Hepatocyte (in vitro differentiated cells): Measurements from ENCODE around the gene FEZ2.

Experiments
- EZH2 ChIP-seq: fragments of 200-600 bp; sonication (generic); IDR thresholded peaks from 2 replicates; pipeline ENCODE4 v1.6.1; 2016; ENCODE audit warnings: antibody characterized with exemption, mild to moderate bottlenecking, borderline replicate concordance
- EZH2phosphoT487 ChIP-seq: fragments of 200-600 bp; sonication (generic); IDR thresholded peaks from one replicate; pipeline ENCODE4 v1.6.1; 2018; ENCODE audit warnings: antibody characterized with exemption, mild to moderate bottlenecking, low read depth, moderate library complexity; ENCODE audit not compliant: unreplicated experiment, severe bottlenecking
- TF ChIP-seq, protein P1 (sequence below): fragments of 200-600 bp; sonication (generic); IDR thresholded peaks from 2 replicates; pipeline ENCODE4 v1.5.1; 2016; ENCODE audit warnings: antibody characterized with exemption, mild to moderate bottlenecking; ENCODE audit not compliant: poor library complexity

DNA sequence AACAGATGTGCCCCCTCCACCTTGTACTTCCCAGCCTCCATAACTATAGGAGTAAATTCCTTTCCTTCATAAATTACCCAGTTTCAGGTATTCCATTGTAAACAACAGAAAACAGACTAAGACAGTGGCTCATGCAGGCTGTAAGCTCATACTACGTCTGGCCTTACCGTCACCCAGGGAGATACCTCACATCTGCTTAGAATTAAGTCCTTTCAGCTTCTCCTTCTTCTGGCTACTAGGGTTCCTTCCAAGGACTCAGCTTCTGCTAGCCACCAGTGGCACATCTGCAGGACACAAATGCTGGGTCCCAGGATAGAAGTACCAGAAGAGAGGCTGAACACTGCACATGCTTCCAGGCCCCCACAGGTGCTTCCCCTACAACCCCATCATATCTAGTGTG, 22.4 kb upstream of the FEZ2 start:
- TF ChIP-seq, protein P1, sequence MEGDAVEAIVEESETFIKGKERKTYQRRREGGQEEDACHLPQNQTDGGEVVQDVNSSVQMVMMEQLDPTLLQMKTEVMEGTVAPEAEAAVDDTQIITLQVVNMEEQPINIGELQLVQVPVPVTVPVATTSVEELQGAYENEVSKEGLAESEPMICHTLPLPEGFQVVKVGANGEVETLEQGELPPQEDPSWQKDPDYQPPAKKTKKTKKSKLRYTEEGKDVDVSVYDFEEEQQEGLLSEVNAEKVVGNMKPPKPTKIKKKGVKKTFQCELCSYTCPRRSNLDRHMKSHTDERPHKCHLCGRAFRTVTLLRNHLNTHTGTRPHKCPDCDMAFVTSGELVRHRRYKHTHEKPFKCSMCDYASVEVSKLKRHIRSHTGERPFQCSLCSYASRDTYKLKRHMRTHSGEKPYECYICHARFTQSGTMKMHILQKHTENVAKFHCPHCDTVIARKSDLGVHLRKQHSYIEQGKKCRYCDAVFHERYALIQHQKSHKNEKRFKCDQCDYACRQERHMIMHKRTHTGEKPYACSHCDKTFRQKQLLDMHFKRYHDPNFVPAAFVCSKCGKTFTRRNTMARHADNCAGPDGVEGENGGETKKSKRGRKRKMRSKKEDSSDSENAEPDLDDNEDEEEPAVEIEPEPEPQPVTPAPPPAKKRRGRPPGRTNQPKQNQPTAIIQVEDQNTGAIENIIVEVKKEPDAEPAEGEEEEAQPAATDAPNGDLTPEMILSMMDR: no peak
- no peak for TF ChIP-seq EZH2
- no peak for TF ChIP-seq EZH2phosphoT487
